ENCODE results near the gene EAF2.

Gene EAF2

GRCh38 chr3:121863801-121864200, 28.8 kb downstream of the EAF2 start:
- H3K27me3 ChIP-seq (ENCODE audit: insufficient read depth, low read length), result no peaks in the 10 kb centered on the region
- no peak overlapping the region for H3K4me2 ChIP-seq (ENCODE audit: low read length)
- H4K20me1 ChIP-seq (ENCODE audit: insufficient read depth, low read length), result no peaks in the 10 kb centered on the region
- H3K79me2 ChIP-seq (ENCODE audit: insufficient read depth, low read length), result no peaks in the 10 kb centered on the region
- H3K9ac ChIP-seq (ENCODE audit: low read length), result no peak overlapping the region
- H3K4me1 ChIP-seq (ENCODE audit: insufficient read depth, low read length, severe bottlenecking), result no peaks in the 10 kb centered on the region
- no peaks in the 10 kb centered on the region for H3K9me3 ChIP-seq (ENCODE audit: low read length)
- H3K36me3 ChIP-seq (ENCODE audit: insufficient read depth, low read length), result peaks cover 43% of the 10 kb centered on the region
- no peaks in the 10 kb centered on the region for H3K9me2 ChIP-seq (ENCODE audit: low read depth, low read length)
- no peak overlapping the region for H3K4me3 ChIP-seq (ENCODE audit: low read depth, low read length, poor library complexity, severe bottlenecking)
- TF ChIP-seq CTCF (IDR thresholded peaks at IDR 0.05; ENCODE audit: low read length) (no peak), EZH2 (IDR thresholded peaks at IDR 0.05; ENCODE audit: borderline replicate concordance, low read length) (no peak)
- H3K27ac ChIP-seq (ENCODE audit: low read depth, low read length, poor library complexity, severe bottlenecking), result no peak overlapping the region
- no peak overlapping the region for H2AFZ ChIP-seq (ENCODE audit: low read length)
- H3F3A ChIP-seq (ENCODE audit: insufficient read depth, low read length), result no peaks in the 10 kb centered on the region

GRCh38 chr3:121869736-121870135, 34.7 kb downstream of the EAF2 start:
- H4K20me1 ChIP-seq (ENCODE audit: insufficient read depth, low read length), result no peaks in the 10 kb centered on the region
- no peaks in the 10 kb centered on the region for H3K4me1 ChIP-seq (ENCODE audit: insufficient read depth, low read length, severe bottlenecking)
- no peaks in the 10 kb centered on the region for H3K79me2 ChIP-seq (ENCODE audit: insufficient read depth, low read length)
- no peak overlapping the region for H2AFZ ChIP-seq (ENCODE audit: low read length)
- no peak overlapping the region for H3K9ac ChIP-seq (ENCODE audit: low read length)
- no peaks in the 10 kb centered on the region for H3K9me3 ChIP-seq (ENCODE audit: low read length)
- no peak overlapping the region for H3K4me3 ChIP-seq (ENCODE audit: low read depth, low read length, poor library complexity, severe bottlenecking)
- H3F3A ChIP-seq (ENCODE audit: insufficient read depth, low read length), result no peaks in the 10 kb centered on the region
- no peak for TF ChIP-seq CTCF (IDR thresholded peaks at IDR 0.05; ENCODE audit: low read length)
- TF ChIP-seq EZH2 (IDR thresholded peaks at IDR 0.05; ENCODE audit: borderline replicate concordance, low read length), result no peak
- no peaks in the 10 kb centered on the region for H3K27me3 ChIP-seq (ENCODE audit: insufficient read depth, low read length)
- H3K4me2 ChIP-seq (ENCODE audit: low read length), result no peak overlapping the region
- H3K36me3 ChIP-seq (ENCODE audit: insufficient read depth, low read length), result peaks cover 36% of the 10 kb centered on the region
- no peak overlapping the region for H3K27ac ChIP-seq (ENCODE audit: low read depth, low read length, poor library complexity, severe bottlenecking)
- H3K9me2 ChIP-seq (ENCODE audit: low read depth, low read length), result no peaks in the 10 kb centered on the region

GRCh38 chr3:121870717-121871116, 35.7 kb downstream of the EAF2 start:
- Histone ChIP-seq H3K9me2 (ENCODE audit: low read depth, low read length) (no peaks in the 10 kb centered on the region), H3K4me2 (ENCODE audit: low read length) (no peak overlapping the region), H3K4me3 (ENCODE audit: low read depth, low read length, poor library complexity, severe bottlenecking) (no peak overlapping the region), H3K36me3 (ENCODE audit: insufficient read depth, low read length) (peaks cover 31% of the 10 kb centered on the region), H3K9me3 (ENCODE audit: low read length) (no peaks in the 10 kb centered on the region), H3K27me3 (ENCODE audit: insufficient read depth, low read length) (no peaks in the 10 kb centered on the region), H3K9ac (ENCODE audit: low read length) (no peak overlapping the region), H3K27ac (ENCODE audit: low read depth, low read length, poor library complexity, severe bottlenecking) (no peak overlapping the region), H2AFZ (ENCODE audit: low read length) (no peak overlapping the region), H3K79me2 (ENCODE audit: insufficient read depth, low read length) (no peaks in the 10 kb centered on the region), H4K20me1 (ENCODE audit: insufficient read depth, low read length) (no peaks in the 10 kb centered on the region), H3F3A (ENCODE audit: insufficient read depth, low read length) (0 out of 2 replicates have a peak, but pooled peaks cover 6% of the 10 kb centered on the region), H3K4me1 (ENCODE audit: insufficient read depth, low read length, severe bottlenecking) (no peaks in the 10 kb centered on the region)
- TF ChIP-seq CTCF (IDR thresholded peaks at IDR 0.05; ENCODE audit: low read length) (no peak), EZH2 (IDR thresholded peaks at IDR 0.05; ENCODE audit: borderline replicate concordance, low read length) (no peak)

Measured in OCI-LY1 (cell line).